ENCODE results near the gene KCNE3.

Gene KCNE3

DNA sequence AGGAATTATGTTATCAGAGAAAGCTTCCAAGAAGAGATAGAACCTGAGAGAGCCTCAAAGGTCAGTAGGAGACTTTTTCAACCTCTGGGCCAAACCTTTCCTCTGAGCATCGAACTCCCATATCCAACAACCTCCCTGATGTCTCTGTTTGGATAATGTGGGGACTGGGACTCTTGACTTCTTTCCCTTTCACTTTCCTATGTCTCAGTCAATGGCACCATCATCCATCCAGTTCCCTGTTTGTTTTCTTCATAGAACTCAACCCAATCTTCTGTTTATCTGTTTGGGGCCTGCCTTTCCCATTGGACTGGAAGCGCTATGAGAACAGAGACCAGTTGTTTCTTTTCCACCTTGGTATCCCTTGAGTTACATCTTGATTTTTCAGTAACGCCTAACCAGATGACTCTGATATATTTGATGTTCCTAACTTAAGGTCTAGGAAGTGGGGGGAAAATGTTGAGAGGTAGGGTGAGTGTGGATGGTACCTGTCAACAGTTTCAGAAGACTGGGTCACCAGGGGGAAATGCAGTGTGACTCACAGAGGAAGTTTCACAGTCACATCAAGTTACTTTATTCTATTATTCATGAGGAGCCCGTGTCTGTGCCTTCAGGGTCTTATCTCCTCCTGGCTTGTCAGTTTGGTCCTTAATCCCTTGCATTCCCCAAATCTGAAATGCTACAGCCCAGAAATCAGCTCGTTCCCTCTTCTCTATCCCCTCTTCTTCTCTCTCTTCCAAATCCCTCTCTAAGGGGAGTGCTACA, 4.5 kb upstream of the KCNE3 start:
- DNase-seq (ENCODE audit: low read depth in 2 of 2): no peak

DNA sequence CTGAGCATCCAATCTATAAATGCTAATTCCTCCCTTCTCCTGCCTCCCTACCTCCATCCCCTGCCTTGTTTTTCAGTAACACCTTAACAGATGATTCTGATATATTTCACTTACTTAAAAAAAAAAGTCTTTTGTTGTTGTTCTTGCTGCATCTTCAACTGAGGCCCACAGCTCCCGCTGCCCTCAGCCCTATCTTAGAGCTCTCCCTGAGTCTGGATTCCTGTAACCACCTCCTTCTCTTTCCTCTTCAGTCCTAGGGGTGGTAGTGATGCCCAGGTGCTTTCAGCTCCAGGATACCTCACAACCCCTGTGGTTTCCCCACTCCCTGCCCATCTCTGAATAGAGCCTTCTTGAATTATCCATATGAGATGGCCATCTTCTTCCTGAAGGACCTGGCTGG, 3.7 kb upstream of the KCNE3 start:
- no peak for DNase-seq (ENCODE audit: low read depth in 2 of 2)

DNA sequence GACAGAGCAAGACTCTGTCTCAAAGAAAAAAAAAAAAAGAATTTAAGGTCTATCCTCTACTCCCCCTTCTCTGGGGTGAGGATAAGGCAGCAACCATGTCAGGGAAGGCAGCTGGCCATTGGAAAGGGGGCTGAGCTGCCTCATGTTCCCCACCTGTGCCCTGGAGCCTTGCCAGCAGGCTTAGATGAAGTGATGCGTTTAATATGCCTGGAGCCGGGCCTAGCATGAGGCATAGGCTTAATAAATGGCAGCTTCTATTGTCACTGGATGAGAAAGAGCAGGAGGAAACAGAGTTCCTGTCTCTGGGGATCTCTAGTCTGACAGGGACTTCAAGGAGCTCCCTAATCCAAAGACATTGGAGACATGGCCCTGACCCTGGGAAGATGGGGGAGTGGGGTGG, 3.2 kb upstream of the KCNE3 start:
- no peak for DNase-seq (ENCODE audit: low read depth in 2 of 2)

DNA sequence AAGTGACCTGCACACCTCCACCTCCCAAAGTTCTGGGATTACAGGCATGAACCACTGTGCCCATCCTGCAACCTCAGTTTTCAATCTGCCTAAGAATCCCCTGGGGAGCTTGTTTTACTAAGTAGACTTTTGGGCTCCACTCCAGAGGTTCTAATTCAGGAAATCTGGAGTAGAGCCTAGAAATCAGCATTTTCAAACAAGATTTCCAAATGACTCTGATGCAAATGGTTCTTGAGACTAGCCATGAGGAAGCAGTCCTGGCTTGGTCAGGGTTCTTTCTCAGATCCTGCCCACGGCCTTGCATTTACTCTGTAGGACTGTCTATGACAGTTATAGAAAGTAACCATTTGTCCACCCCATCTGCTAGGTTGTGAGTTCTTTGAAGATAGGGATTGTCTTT, 1.6 kb upstream of the KCNE3 start:
- no peak for DNase-seq (ENCODE audit: low read depth in 2 of 2)

DNA sequence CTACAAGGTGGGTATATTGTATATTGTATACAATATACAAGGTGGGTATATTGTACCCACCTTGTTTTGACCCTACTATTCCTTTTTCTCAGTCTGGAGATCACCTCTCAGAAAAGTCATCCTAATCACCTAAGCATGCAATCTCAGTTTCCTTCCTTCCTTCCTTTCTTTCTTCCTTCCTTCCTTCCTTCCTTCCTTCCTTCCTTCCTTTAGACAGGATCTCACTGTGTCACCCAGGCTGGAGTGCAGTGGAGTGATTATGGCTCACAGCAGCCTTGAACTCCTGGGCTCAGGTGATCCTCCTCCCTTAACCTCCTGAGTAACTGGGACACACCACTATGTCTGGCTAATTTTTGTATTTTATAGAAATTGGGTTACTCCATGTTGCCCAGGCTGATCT, 1.2 kb upstream of the KCNE3 start:
- no peak for DNase-seq (ENCODE audit: low read depth in 2 of 2)

DNA sequence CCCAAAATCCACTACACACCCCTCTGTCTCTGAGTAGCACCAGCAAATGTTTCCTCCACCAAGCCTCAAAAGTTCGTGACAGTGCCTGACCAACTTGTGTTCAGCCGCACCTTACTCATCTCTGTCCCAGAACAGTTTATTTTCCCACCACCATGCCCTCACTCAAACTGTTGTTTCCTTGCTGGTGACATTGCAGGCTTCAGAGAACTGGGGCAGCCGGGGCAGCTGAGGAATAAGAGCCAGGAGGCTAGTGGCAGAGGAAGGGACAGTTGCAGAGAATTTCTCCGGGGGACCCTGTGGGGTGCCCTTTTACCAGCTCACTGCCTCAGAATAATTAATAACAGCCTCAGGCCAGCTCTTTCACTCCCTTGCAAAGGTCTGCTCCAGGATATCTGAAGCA, 709 bp upstream of the KCNE3 start:
- no peak for DNase-seq (ENCODE audit: low read depth in 2 of 2)

DNA sequence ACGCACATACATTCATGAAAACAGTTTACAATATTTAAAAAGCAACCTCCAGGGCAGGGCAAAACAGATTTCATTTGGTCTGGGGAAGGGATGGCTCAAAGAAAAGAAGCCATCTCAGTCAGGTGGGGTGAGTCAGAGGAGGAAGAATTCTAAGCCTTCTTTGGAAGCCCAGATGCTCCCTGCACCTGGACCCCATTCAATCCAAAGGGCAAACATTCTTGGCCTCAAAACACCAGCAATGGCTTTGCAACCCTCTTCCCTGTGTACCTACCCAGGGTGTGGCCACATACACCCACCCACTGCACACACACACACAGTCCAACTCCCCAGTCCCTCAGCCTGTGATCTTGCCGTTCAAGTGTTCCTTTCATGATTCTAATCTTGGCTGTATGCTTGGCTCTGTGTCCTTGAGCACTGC, 2.0 kb downstream of the KCNE3 start:
- no peak for DNase-seq (ENCODE audit: low read depth in 2 of 2)

DNA sequence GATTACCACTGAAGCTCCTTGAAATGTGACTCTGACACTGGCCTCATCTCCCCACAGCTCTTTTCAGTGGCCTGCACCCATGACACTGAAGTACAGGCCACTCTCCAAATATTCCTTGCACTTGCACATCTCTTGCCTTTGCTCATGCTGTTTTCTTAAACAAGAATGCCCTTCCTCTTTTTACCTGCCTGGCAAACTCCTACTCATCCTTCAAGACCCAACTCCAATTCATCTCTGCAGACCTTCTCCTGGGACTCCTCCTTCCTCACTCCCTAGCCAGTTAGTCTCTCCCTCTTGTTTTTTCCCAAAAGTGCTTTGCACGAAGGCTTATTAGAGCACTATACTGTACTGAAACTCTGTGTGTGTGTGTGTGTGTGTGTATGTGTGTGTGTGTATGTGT, 2.6 kb downstream of the KCNE3 start:
- DNase-seq (ENCODE audit: low read depth in 2 of 2): no peak

DNA sequence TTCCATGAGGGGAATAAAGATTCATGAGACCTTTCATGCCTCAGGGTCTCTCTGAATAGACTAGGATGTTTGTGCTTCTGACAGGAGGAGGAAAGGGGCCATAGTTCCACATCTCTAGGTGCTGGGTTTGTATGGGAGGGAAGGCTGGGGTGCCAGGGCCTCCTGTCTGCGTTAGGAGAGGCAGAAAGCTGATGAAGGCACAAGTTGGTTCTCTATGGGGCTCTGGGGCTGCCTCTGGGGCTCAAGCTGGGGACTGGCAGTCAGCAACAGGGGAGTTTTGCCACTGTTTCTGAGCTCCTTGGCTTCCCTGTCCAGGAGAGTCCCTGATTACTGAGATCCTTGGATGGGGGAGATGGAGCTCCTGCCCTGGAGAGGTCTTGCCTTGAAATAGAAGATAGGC, 4.1 kb downstream of the KCNE3 start:
- DNase-seq (ENCODE audit: low read depth in 2 of 2): no peak

DNA sequence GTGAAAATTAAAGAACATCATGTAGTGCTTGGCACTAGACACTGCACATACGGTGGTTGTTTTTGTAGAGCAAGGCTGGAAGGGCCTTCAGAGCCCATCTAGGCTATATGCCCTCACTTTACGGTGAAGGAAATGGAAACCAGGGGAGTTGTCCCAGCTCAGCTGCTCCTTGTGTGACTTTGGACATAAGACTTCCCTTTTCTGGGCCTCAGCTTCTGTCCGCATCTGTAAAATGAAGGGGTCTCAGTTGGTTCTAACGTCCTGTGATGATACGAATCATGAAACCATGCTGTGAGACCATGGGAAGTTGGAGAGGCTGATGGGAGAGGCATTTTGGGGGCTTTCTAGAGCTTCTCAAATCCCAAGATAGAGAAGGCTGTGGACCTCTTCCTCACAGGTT, 4.7 kb downstream of the KCNE3 start:
- no peak for DNase-seq (ENCODE audit: low read depth in 2 of 2)

DNA sequence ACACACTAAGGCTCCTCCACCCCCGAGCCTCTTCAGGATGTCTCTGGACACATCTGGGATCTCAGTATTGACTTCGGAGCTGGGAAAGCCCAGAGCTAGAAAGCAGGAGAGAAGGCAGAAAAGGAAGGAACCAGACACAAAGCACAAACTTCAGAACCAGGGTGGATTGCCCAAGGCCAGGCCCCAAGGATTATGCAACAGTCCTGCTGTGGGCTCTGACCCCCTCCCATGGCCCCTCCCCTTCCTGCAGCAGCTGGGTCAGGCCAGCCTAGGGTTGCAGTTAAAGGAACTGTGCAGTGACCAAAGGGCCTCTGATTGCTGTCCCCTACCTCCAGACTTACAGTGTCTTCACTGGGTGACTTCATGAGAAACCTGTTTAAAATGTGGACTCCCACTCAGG, 5.3 kb downstream of the KCNE3 start:
- no peak for DNase-seq (ENCODE audit: low read depth in 2 of 2)

DNA sequence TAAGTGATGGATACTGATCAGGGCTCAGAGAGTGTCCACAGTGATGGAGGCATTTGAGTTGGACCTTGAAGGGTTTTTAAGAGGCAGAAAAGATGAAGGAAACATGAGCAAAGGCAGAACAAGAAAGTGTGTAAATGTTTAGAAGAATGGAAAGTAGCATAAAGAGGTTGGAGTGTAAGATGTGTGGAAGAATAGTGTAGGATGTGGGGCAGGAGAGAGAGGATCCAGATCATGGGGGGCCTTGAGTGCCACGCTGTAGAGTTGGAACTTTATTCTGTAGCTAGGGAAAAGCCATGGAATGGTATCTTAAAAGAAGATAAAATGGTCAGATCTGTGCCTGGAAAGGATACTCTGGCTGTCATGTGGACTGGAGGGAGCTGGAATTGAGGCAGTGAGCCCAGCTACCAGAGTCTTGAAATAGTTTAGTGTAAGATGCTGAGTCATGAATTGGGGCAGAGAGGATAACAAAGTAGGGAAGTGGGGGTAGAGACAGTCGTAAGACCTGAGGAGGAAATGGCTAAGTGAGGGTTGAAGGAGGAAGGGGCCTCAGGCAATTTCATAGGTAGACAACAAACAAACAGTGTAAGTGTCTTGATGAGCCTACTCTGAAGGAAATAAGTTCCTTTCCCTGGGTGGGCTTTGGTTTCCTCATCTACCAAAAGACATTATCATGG, 6.7 kb downstream of the KCNE3 start:
- no peak for DNase-seq (ENCODE audit: low read depth in 2 of 2)

DNA sequence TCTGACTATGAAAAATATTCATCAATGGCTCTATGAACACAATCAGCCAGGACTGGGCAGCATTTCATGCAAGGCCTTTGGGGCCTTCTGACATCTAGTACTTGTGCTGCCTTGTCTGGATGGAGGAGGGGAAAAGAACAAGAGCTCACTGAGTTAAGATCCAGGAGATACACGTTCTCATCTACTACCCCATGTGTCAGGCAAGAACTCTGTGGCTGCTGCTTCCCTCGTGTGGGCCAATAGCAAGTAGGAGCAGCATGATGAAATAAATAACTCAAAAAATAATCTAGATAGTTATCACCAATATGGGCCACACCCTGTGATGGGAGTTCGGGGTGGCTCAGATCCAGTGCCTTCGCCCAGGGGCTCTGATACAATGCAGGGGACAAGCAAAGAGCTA, 7.3 kb downstream of the KCNE3 start:
- DNase-seq (ENCODE audit: low read depth in 2 of 2): no peak

DNA sequence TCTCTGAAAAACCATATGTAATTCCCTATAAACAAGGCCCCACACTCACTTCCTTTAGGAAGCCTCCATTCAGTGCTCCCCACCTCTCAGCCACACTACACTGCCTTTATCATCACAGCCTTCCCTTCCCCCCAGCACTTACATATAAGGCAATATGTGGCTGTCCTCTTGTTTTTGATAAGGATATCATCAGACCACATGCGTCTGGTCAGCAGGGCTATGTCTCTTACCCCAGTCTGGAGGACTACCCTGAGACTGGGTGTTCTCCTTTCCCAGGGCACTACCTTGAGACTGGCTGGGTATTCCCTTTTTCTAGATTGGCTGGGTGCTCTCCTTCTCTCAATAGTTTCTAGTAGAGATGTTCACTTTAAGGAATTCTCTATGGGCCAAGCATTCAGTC, 7.8 kb downstream of the KCNE3 start:
- DNase-seq (ENCODE audit: low read depth in 2 of 2): no peak

DNA sequence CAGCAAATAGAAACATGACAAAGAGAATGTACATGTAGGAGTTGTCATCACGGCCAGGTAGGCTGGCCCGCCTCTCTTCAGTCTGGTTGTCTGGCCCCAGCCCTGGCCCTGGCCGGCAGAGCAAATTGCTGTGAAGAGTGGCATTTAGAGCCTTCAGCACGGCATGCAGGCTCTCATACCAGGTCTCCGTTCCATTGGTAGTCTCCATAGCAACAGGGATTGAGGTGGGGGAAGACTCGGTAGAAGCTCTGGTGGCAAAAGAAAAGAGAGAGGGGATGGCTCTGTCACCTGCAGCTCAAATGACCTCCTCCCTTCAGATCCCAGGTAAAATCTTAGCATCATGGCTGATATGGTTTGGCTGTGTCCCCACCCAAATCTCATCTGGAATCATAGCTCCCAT, 10.0 kb downstream of the KCNE3 start:
- no peak for DNase-seq (ENCODE audit: low read depth in 2 of 2)

DNA sequence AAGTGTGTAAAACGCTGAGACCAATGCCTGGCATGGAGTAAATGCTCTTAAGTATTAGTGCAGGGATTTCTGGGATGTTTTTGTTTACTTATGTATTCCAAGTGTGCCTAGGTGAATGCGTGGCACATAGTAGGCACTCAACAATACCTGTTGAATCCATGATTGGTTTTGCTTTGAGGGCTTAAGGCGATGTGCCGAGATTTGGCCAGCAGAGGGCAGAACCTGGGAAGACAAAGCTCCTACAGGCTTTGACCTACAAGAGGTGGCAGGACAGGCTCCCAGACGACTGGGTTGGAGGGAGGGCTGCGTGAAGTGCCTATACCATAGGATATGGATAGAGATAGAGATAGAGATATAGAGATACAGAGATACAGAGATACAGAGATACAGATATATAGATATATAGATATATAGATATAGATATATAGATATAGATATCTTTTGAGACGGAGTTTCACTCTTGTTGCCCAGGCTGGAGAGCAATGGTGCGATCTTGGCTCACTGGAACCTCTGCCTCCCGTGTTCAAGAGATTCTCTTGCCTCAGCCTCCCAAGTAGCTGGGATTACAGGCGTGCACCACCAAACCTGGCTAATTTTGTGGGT, 13.9 kb downstream of the KCNE3 start:
- peak; percentile 11 to 41 for DNase-seq (ENCODE audit: low read depth in 2 of 2)

DNA sequence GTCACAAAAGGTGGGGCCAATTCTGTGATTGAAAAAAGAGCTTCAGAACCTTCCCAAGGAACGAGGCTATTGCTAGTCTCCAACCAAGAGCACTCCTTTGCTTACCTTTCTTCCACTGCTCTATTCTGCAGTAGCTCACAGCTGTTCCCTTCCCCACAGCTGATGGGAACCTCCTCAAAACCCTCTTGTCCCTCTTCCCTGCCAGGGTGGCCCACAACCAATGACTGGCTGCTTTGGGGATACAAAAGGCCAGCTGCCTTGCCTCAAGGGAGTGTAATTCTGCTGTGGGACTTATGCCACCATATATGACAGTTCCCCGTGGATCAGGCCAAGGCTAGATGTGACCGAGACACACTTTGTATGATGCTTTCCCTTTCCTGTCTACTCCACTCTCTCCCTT, 15.0 kb downstream of the KCNE3 start:
- DNase-seq (ENCODE audit: low read depth in 2 of 2): no peak

DNA sequence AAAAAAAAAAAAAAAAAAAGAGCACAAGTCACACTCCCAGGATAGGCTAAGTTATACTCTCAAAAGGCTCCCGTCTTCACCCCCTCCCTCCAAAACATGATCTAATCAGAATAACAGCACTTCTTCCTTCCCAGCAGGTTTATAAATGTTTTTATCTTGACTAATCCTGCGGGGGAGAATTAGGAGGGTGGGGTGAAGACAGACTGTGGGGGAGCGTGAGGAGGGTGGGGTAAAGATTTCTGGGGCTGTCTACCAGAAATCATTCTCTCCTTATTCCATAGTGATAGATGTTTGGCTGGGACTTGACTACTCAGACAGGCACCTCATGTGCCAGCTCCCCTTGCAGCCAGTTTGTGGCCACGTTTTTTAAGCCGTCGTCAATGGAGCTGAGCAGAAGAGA, 17.0 kb downstream of the KCNE3 start:
- DNase-seq (ENCODE audit: low read depth in 2 of 2): no peak

DNA sequence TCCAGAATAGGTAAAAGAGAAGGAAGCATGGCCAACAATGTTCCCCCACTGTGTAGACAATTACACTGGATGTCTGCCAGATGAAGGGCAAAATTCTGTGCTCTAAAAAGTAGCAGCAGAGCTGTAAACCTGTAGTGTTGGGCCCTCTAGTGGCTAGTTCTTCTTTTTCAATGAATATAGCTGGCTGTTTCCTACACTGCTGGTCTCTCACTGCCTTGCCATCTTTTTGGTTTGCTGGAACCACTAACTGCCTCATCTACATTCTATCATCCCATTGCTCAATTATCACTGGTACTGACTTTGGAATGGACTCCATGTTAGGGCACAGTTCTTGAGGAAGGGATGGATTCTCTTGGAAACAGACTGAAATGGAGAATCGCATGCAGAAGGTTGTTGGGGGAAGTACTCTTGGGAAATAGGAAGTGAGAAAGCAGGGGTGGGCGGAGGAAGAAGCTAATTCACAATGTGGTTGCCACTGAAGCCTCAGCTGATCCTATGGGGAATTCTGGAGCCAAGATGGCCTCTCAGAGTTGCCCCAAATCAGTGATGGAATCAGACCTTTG, 17.9 kb downstream of the KCNE3 start:
- no peak for DNase-seq (ENCODE audit: low read depth in 2 of 2)

DNA sequence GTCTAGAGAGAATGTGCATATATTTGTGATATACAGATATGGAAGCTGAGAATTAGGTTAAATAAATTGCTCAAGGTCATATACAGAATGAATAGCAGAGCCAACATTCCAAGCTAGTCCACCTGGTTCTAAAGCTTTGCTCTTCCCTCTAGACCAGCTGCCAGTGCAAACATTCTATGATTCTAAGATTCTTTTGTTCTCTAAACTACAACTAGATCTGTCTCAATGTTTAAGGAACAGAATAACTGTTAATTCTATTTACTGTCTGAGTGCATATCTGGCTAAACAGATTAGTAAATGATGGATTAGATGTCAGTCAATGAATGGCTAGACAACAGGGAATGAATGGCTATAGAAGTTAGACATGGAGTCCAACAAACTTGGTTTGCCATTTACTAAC, 19.6 kb downstream of the KCNE3 start:
- DNase-seq (ENCODE audit: low read depth in 2 of 2): no peak

DNA sequence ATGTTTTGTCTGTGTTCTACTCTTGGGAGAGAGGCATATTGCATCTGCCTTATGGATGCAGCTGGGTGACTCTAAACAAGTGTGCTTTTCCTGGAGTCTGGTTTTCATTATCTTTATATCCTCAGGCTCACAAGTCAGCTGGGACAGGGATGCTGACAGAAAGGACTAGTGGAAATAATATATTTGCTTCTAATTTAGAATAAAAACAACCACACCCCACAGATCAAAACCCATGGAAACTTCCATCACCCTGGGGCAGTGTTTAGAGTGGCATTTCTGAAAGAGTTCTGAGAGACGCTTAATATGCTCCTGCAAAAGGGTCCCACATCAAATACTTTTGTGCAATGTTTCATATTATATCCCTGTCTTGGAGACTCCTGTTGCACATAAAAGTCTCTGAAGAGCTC, 20.8 kb downstream of the KCNE3 start:
- DNase-seq (ENCODE audit: low read depth in 2 of 2): no peak

DNA sequence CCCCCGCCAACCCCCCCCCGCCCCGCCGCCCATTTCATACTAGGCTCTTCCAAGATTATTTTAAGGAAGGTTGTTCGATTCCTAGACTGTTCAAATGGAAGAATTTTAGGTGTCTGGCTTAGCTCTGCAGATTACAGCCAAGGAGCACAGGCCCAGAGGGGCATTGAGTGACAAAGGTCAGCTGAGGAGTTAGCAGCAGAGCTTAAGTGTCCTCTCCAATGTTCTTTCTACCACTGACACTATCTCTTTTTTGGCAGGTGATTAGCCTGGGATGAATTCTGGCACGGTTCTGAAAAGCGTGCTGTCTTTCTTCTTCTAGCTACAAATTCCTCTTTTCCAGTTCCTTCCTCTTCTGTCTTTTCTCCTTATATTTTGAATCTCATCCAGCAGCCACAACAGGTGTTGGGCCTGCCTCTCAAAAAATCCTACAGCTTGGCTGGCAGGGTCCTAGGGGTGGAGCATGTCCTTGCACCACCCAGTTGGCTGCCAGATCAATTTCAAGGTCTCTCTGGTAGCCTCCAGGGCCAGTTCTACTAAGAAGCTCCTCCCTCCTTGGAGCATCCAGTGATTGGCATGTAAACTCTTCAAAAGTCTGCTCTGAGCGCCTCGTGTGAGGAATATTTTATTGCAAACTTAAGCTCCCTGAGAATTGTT, 23.0 kb downstream of the KCNE3 start:
- no peak for DNase-seq (ENCODE audit: low read depth in 2 of 2)
